MM.1S (cell line): ENCODE measurements around the gene ARHGEF37.

Source experiments
- DNase-seq: peaks from one replicate; pipeline ENCODE4 v3.0.0-alpha.2; 2015
- H2AFZ ChIP-seq: fragments of 300-600 bp; sonication (generic); 2 replicates; pipeline ENCODE4 v1.6.0; 2016; ENCODE audit warnings: antibody characterized with exemption, low read length
- H3F3A ChIP-seq: fragments of 300-600 bp; sonication (generic); 2 replicates; pipeline ENCODE4 v1.6.1; 2016; ENCODE audit warnings: mild to moderate bottlenecking, antibody characterized with exemption, low read length, moderate library complexity, mixed read lengths; ENCODE audit not compliant: insufficient read depth
- H3K27ac ChIP-seq: fragments of 300-600 bp; sonication (generic); 2 replicates; pipeline ENCODE4 v1.5.1; 2016; ENCODE audit warnings: mild to moderate bottlenecking, low read length
- H3K27me3 ChIP-seq: fragments of 300-600 bp; sonication (generic); replicated peaks from 2 replicates; pipeline ENCODE4 v1.6.0; 2016; ENCODE audit warnings: low read length; ENCODE audit not compliant: insufficient read depth
- H3K36me3 ChIP-seq: fragments of 300-600 bp; sonication (generic); replicated peaks from 2 replicates; pipeline ENCODE4 v1.6.1; 2016; ENCODE audit warnings: mild to moderate bottlenecking, low read length, mixed read lengths; ENCODE audit not compliant: insufficient read depth
- H3K4me1 ChIP-seq: fragments of 300-600 bp; sonication (generic); 2 replicates; pipeline ENCODE4 v1.6.1; 2016; ENCODE audit warnings: low read length, mixed read lengths
- H3K4me2 ChIP-seq: fragments of 300-600 bp; sonication (generic); 2 replicates; pipeline ENCODE4 v1.6.0; 2016; ENCODE audit warnings: low read depth, low read length
- H3K4me3 ChIP-seq: fragments of 300-600 bp; sonication (generic); 2 replicates; pipeline ENCODE4 v1.5.1; 2016; ENCODE audit warnings: low read length, mixed read lengths
- H3K79me2 ChIP-seq: fragments of 300-600 bp; sonication (generic); 2 replicates; pipeline ENCODE4 v1.6.1; 2016; ENCODE audit warnings: mixed run types, low read length, mixed read lengths
- H3K9ac ChIP-seq: fragments of 300-600 bp; sonication (generic); 2 replicates; pipeline ENCODE4 v1.6.1; 2016; ENCODE audit warnings: low read length, mixed read lengths
- H3K9me2 ChIP-seq: fragments of 300-600 bp; sonication (generic); replicated peaks from 2 replicates; pipeline ENCODE4 v1.6.1; 2016; ENCODE audit warnings: mild to moderate bottlenecking, low read length, mixed read lengths; ENCODE audit not compliant: insufficient read depth
- H3K9me3 ChIP-seq: fragments of 300-600 bp; sonication (generic); replicated peaks from 2 replicates; pipeline ENCODE4 v1.6.1; 2016; ENCODE audit warnings: mild to moderate bottlenecking, low read length, mixed read lengths; ENCODE audit not compliant: insufficient read depth
- H4K20me1 ChIP-seq: fragments of 300-600 bp; sonication (generic); 2 replicates; pipeline ENCODE4 v1.6.1; 2016; ENCODE audit warnings: mild to moderate bottlenecking, low read length, moderate library complexity, mixed read lengths; ENCODE audit not compliant: insufficient read depth
- CTCF ChIP-seq: fragments of 300-600 bp; sonication (generic); IDR thresholded peaks from 2 replicates; pipeline ENCODE4 v1.5.1; 2016; ENCODE audit warnings: antibody characterized with exemption, low read length, mixed read lengths
- EZH2 ChIP-seq: fragments of 300-600 bp; sonication (generic); optimal IDR thresholded peaks from 2 replicates; pipeline ENCODE3; 2017; ENCODE audit warnings: low read depth, mild to moderate bottlenecking, antibody characterized with exemption, low read length, mixed read lengths
- EZH2phosphoT487 ChIP-seq: fragments of 300-600 bp; sonication (generic); IDR thresholded peaks from 2 replicates; pipeline ENCODE4 v1.6.1; 2018; ENCODE audit warnings: antibody characterized with exemption, low read length

ARHGEF37 gene

GRCh38 chr5:149546974-149547373, 34.3 kb upstream of the ARHGEF37 start:
- peaks cover 8% of the 10 kb centered on the region; the same call in 1 of the 2 replicates for H3K36me3 ChIP-seq
- no peaks in the 10 kb centered on the region for H3K9me2 ChIP-seq
- H2AFZ ChIP-seq = no peak overlapping the region
- peaks cover 11% of the 10 kb centered on the region; the same call in 1 of the 2 replicates for H4K20me1 ChIP-seq
- H3K27ac ChIP-seq = no peak overlapping the region
- H3K9ac ChIP-seq = no peak overlapping the region
- H3K4me3 ChIP-seq = no peak overlapping the region
- peaks cover 19% of the 10 kb centered on the region; the same call in 1 of the 2 replicates for H3F3A ChIP-seq
- peaks cover 13% of the 10 kb centered on the region for H3K4me1 ChIP-seq
- no peak overlapping the region for H3K4me2 ChIP-seq
- no peaks in the 10 kb centered on the region for H3K27me3 ChIP-seq
- TF ChIP-seq EZH2phosphoT487 (no peak), CTCF (no peak), EZH2 (no peak)
- peaks cover 92% of the 10 kb centered on the region for H3K79me2 ChIP-seq
- H3K9me3 ChIP-seq = no peaks in the 10 kb centered on the region
- no peak for DNase-seq

GRCh38 chr5:149549461-149550267, 31.6 kb upstream of the ARHGEF37 start:
- peaks cover 22% of the 10 kb centered on the region; the same call in 1 of the 2 replicates for H3F3A ChIP-seq
- H3K9me2 ChIP-seq = no peaks in the 10 kb centered on the region
- peaks cover 72% of the 10 kb centered on the region for H3K79me2 ChIP-seq
- H4K20me1 ChIP-seq = 0 out of 2 replicates have a peak, but pooled peaks cover 5% of the 10 kb centered on the region
- no peaks in the 10 kb centered on the region for H3K9me3 ChIP-seq
- H3K4me3 ChIP-seq = peak overlapping the region; percentile 99
- peak overlapping the region; percentile 99 for H3K9ac ChIP-seq
- TF ChIP-seq EZH2phosphoT487 = no peak
- TF ChIP-seq EZH2 = no peak
- no peak for TF ChIP-seq CTCF
- peak overlapping the region; percentile 86 for H3K27ac ChIP-seq
- H2AFZ ChIP-seq = no peak overlapping the region
- peak; percentile 52 for DNase-seq
- no peaks in the 10 kb centered on the region for H3K27me3 ChIP-seq
- peak overlapping the region; percentile 95 for H3K4me2 ChIP-seq
- H3K36me3 ChIP-seq = peaks cover 8% of the 10 kb centered on the region; the same call in 1 of the 2 replicates
- peaks cover 13% of the 10 kb centered on the region for H3K4me1 ChIP-seq

- no peak for TF ChIP-seq EZH2
- Histone ChIP-seq H3K4me2 (peak overlapping the region; percentile 95), H3K9me2 (no peaks in the 10 kb centered on the region), H3K9ac (peak overlapping the region; percentile 99), H3K9me3 (no peaks in the 10 kb centered on the region), H2AFZ (no peak overlapping the region), H4K20me1 (0 out of 2 replicates have a peak, but pooled peaks cover 5% of the 10 kb centered on the region), H3K27ac (peak overlapping the region; percentile 86), H3K36me3 (peaks cover 8% of the 10 kb centered on the region; the same call in 1 of the 2 replicates), H3F3A (peaks cover 22% of the 10 kb centered on the region; the same call in 1 of the 2 replicates), H3K79me2 (peaks cover 66% of the 10 kb centered on the region), H3K4me1 (peaks cover 13% of the 10 kb centered on the region), H3K27me3 (no peaks in the 10 kb centered on the region), H3K4me3 (peak overlapping the region; percentile 99)
- DNase-seq = peak; percentile 21
Observed at GRCh38 chr5:149550268-149550583, 31.1 kb upstream of the ARHGEF37 start.
